ENCODE data around the gene GIGYF2. TPM values are rescaled to one million over a fixed set of nuclear protein-coding genes. Genes with fewer than 3 reads are reported as not detected.

The GIGYF2 gene
- 100 to 1,000 TPM in 1 of 4 donors, 10 to 100 TPM in 3; 40.8 to 146 (median 76.0) TPM for total RNA-seq

- Histone ChIP-seq H3K27me3 (no peaks in the 10 kb centered on the region), H3K27ac (peak within 1 kb of the TSS; percentile 92 to 98 (median 94)), H3K4me1 (peaks cover 19 to 46% (median 31%) of the 10 kb centered on the region in 4 donors), H3K9me3 (no peaks in the 10 kb centered on the region), H3K36me3 (no peaks in the 10 kb centered on the region), H3K4me3 (peak within 1 kb of the TSS; percentile 64 to 95 (median 78))
- peak; percentile 45 to 48 (median 46) for TF ChIP-seq POLR2AphosphoS5 (IDR thresholded peaks at IDR 0.05)
- TF ChIP-seq EP300 (IDR thresholded peaks at IDR 0.05; ENCODE audit: low read depth) = no peak
- peak; percentile 23 for TF ChIP-seq POLR2A (IDR thresholded peaks at IDR 0.05)
- TF ChIP-seq CTCF (IDR thresholded peaks at IDR 0.05) = no peak
- WGBS, 2 donors (ENCODE audit: low coverage in 1 of 2) = 0% methylated on average over 34 of the region's 71 CpGs; no CpG with 5 or more reads in 1 of the 2 donors
- intact Hi-C loops (cut with DNase I; ENCODE audit: low total_unique reads) = no loop called here
- in situ Hi-C loops (cut with MboI; ENCODE audit: low pct_ligation_motif_present in 1 of 4, low pct_unique_long_range_greater_than_20kb in 1 of 4, low sequenced_read_pairs in 3 of 4) = no loop called here
- peak; percentile 97 for DNase-seq
These were observed at the start of gene GIGYF2 for GRCh38 chr2:232697059-232697806. Gene GIGYF2 (plus strand): TSS chr2:232697331. CDS start chr2:232735198, 37,867 bp downstream.

- intact Hi-C loops (cut with DNase I; ENCODE audit: low total_unique reads) (no loop called here), in situ Hi-C loops (cut with MboI; ENCODE audit: low pct_ligation_motif_present in 1 of 4, low pct_unique_long_range_greater_than_20kb in 1 of 4, low sequenced_read_pairs in 3 of 4) (no loop called here)
- Histone ChIP-seq H3K36me3 (no peaks in the 10 kb centered on the region), H3K27me3 (no peaks in the 10 kb centered on the region), H3K4me1 (no peaks in the 10 kb centered on the region), H3K27ac (no peak overlapping the region), H3K9me3 (no peaks in the 10 kb centered on the region), H3K4me3 (no peak overlapping the region)
- WGBS, 2 donors (ENCODE audit: low coverage in 1 of 2) = 90% methylated on average over 11 of the region's 11 CpGs; no CpG with 5 or more reads in 1 of the 2 donors
- no peak for TF ChIP-seq EP300 (IDR thresholded peaks at IDR 0.05; ENCODE audit: low read depth)
- TF ChIP-seq CTCF (IDR thresholded peaks at IDR 0.05) = no peak
- TF ChIP-seq POLR2AphosphoS5 (IDR thresholded peaks at IDR 0.05) = no peak
- TF ChIP-seq POLR2A (IDR thresholded peaks at IDR 0.05) = no peak
- no peak for DNase-seq
These were observed 48.1 kb upstream of the GIGYF2 start for GRCh38 chr2:232649033-232649432.

- intact Hi-C loops (cut with DNase I; ENCODE audit: low total_unique reads) = no loop called here
- Histone ChIP-seq H3K36me3 (no peaks in the 10 kb centered on the region), H3K27me3 (no peaks in the 10 kb centered on the region), H3K27ac (no peak overlapping the region), H3K4me1 (no peaks in the 10 kb centered on the region), H3K9me3 (no peaks in the 10 kb centered on the region), H3K4me3 (no peak overlapping the region)
- DNase-seq = no peak
- 56 to 85% methylated on average over 2 to 4 of the region's 4 CpGs for WGBS, 2 donors (ENCODE audit: low coverage in 1 of 2)
- in situ Hi-C loops (cut with MboI; ENCODE audit: low pct_ligation_motif_present in 1 of 4, low pct_unique_long_range_greater_than_20kb in 1 of 4, low sequenced_read_pairs in 3 of 4) = no loop called here
- no peak for TF ChIP-seq EP300 (IDR thresholded peaks at IDR 0.05; ENCODE audit: low read depth)
- TF ChIP-seq CTCF (IDR thresholded peaks at IDR 0.05) = no peak
- TF ChIP-seq POLR2A (IDR thresholded peaks at IDR 0.05) = no peak
- no peak for TF ChIP-seq POLR2AphosphoS5 (IDR thresholded peaks at IDR 0.05)
These were observed 44.7 kb upstream of the GIGYF2 start for GRCh38 chr2:232652505-232652851.

- in situ Hi-C loops (cut with MboI; ENCODE audit: low pct_ligation_motif_present in 1 of 4, low pct_unique_long_range_greater_than_20kb in 1 of 4, low sequenced_read_pairs in 3 of 4) (no loop called here), intact Hi-C loops (cut with DNase I; ENCODE audit: low total_unique reads) (no loop called here)
- 97% methylated on average over 7 of the region's 7 CpGs; no CpG with 5 or more reads in 1 of the 2 donors for WGBS, 2 donors (ENCODE audit: low coverage in 1 of 2)
- no peak overlapping the region for H3K27ac ChIP-seq
- no peaks in the 10 kb centered on the region for H3K36me3 ChIP-seq
- H3K4me1 ChIP-seq = no peaks in the 10 kb centered on the region
- DNase-seq = no peak
- H3K27me3 ChIP-seq = no peaks in the 10 kb centered on the region
- no peaks in the 10 kb centered on the region for H3K9me3 ChIP-seq
- TF ChIP-seq POLR2AphosphoS5 (IDR thresholded peaks at IDR 0.05) (no peak), EP300 (IDR thresholded peaks at IDR 0.05; ENCODE audit: low read depth) (no peak), CTCF (IDR thresholded peaks at IDR 0.05) (no peak), POLR2A (IDR thresholded peaks at IDR 0.05) (no peak)
- H3K4me3 ChIP-seq = no peak overlapping the region
These were observed 43.7 kb upstream of the GIGYF2 start for GRCh38 chr2:232653441-232653840.

Data from transverse colon (tissue), 4 donors.